Sigmoid colon (tissue), 4 donors: ENCODE results near the gene ROCK1.

Source experiments
- CTCF ChIP-seq, 4 experiments: fragments of 450-650 bp in 3 of 4; fragments of 200-600 bp in 1 of 4; IDR thresholded peaks; one replicate each; pipeline ENCODE4 v1.5.1; 2016 to 2019; ENCODE audit warnings: antibody characterized with exemption in 4 of 4, mild to moderate bottlenecking in 3 of 4, moderate library complexity in 2 of 4
- EP300 ChIP-seq, 4 donors: sonication (generic); formaldehyde crosslinking; IDR thresholded peaks; one replicate each; pipeline ENCODE4 v1.6.1; 2017; ENCODE audit warnings: antibody characterized with exemption in 4 of 4
- POLR2A ChIP-seq, 2 donors: fragments of 450-650 bp; IDR thresholded peaks; one replicate each; pipeline ENCODE4 v1.6.1; 2016; ENCODE audit warnings: antibody characterized with exemption in 2 of 2, mild to moderate bottlenecking in 2 of 2, moderate library complexity in 2 of 2
- POLR2AphosphoS5 ChIP-seq, 4 donors: sonication (generic); formaldehyde crosslinking; IDR thresholded peaks; one replicate each; pipeline ENCODE4 v1.6.1; 2017; ENCODE audit warnings: antibody characterized with exemption in 4 of 4

- no peak for TF ChIP-seq CTCF (IDR thresholded peaks at IDR 0.05)
- no peak for TF ChIP-seq EP300 (IDR thresholded peaks at IDR 0.05)
- TF ChIP-seq POLR2A (IDR thresholded peaks at IDR 0.05) = no peak
- TF ChIP-seq POLR2AphosphoS5 (IDR thresholded peaks at IDR 0.05) = no peak
Measured at GRCh38 chr18:21132398-21132918, 20.8 kb upstream of the ROCK1 start.
